Limb (tissue), 2 donors: ENCODE measurements around the gene PTPN3.
A peak's percentile ranks its signal among the peaks of the same experiment; 100 is the strongest.
"Not testable (repeated sequence)": the region's sequence is repeated elsewhere in the genome, so short reads cannot be mapped to it uniquely, and the experiment has no call there.

Experiments used
- DNase-seq, 2 donors: peaks; one replicate each; pipeline ENCODE4 v3.0.0-alpha.2; 2016; ENCODE audit errors: extremely low spot score in 2 of 2

The PTPN3 gene

GRCh38 chr9:109401169-109401989, 96.7 kb downstream of the PTPN3 start:
- peak in 1 of 2 donors; percentile 57 for DNase-seq

GRCh38 chr9:109399258-109399767, 98.8 kb downstream of the PTPN3 start:
- no peak for DNase-seq

- no peak for DNase-seq
Measured at GRCh38 chr9:109391176-109391575, 106.9 kb downstream of the PTPN3 start.

- DNase-seq, result no peak
Measured at GRCh38 chr9:109387856-109388255, 110.3 kb downstream of the PTPN3 start.

- DNase-seq, result no peak
Measured at GRCh38 chr9:109387206-109387605, 110.9 kb downstream of the PTPN3 start.

GRCh38 chr9:109385499-109385898, 112.6 kb downstream of the PTPN3 start:
- no peak for DNase-seq

GRCh38 chr9:109383947-109384346, 114.2 kb downstream of the PTPN3 start:
- DNase-seq, result no peak

- DNase-seq, result no peak
Measured at GRCh38 chr9:109383356-109383755, 114.8 kb downstream of the PTPN3 start.

- no peak for DNase-seq
Measured at GRCh38 chr9:109382585-109382984, 115.5 kb downstream of the PTPN3 start.

GRCh38 chr9:109382182-109382581, 115.9 kb downstream of the PTPN3 start:
- no peak for DNase-seq

- no peak for DNase-seq
Measured at GRCh38 chr9:109381011-109381729, 116.9 kb downstream of the PTPN3 start.

GRCh38 chr9:109379513-109379912, 118.6 kb downstream of the PTPN3 start:
- DNase-seq, result no peak

GRCh38 chr9:109378316-109378715, 119.8 kb downstream of the PTPN3 start:
- no peak for DNase-seq

GRCh38 chr9:109372246-109372645, 125.9 kb downstream of the PTPN3 start:
- DNase-seq, result no peak

- no peak for DNase-seq
Measured at GRCh38 chr9:109371374-109371773, 126.7 kb downstream of the PTPN3 start.

- DNase-seq, result no peak
Measured at GRCh38 chr9:109369285-109369684, 128.8 kb downstream of the PTPN3 start.

GRCh38 chr9:109360771-109361170, 137.3 kb downstream of the PTPN3 start:
- DNase-seq, result no peak

- DNase-seq, result not testable (repeated sequence)
Measured at GRCh38 chr9:109358968-109359603, 139.0 kb downstream of the PTPN3 start.

GRCh38 chr9:109355564-109356297, 142.4 kb downstream of the PTPN3 start:
- no peak for DNase-seq

- DNase-seq, result no peak
Measured at GRCh38 chr9:109354190-109354589, 143.9 kb downstream of the PTPN3 start.

- no peak for DNase-seq
Measured at GRCh38 chr9:109351032-109351431, 147.1 kb downstream of the PTPN3 start.
